Measurements from ENCODE around the gene CEP85L. TPM values are rescaled to one million over a fixed set of nuclear protein-coding genes. Genes with fewer than 3 reads are reported as not detected.

The CEP85L gene
- total RNA-seq (2014; rRNA removed; shearing (Covaris generic)) = 3.7 and 4.4 TPM in 2 replicates

- Histone ChIP-seq H3K4me3 (ENCODE audit: insufficient read depth, low read depth, low read length) (peak within 1 kb of the TSS; percentile 81), H3K36me3 (replicated peaks; ENCODE audit: control insufficient read depth, insufficient read depth, low read length) (no peaks in the 10 kb centered on the region), H3K27me3 (ENCODE audit: control insufficient read depth, insufficient read depth, low read length) (no peaks in the 10 kb centered on the region; the same call in 1 of the 2 replicates)
- DNase-seq = peak; percentile 95
These were observed at the start of gene CEP85L for GRCh38 chr6:118651282-118652050. CEP85L (minus strand) TSS chr6:118651591; CDS start chr6:118651269, 322 bp downstream.

- DNase-seq = no peak
- no peak overlapping the region for H3K4me3 ChIP-seq (ENCODE audit: insufficient read depth, low read depth, low read length)
- H3K36me3 ChIP-seq (replicated peaks; ENCODE audit: control insufficient read depth, insufficient read depth, low read length) = no peaks in the 10 kb centered on the region
- H3K27me3 ChIP-seq (ENCODE audit: control insufficient read depth, insufficient read depth, low read length) = no peaks in the 10 kb centered on the region
These were observed 49.1 kb upstream of the CEP85L start for GRCh38 chr6:118700531-118700930.

DNA sequence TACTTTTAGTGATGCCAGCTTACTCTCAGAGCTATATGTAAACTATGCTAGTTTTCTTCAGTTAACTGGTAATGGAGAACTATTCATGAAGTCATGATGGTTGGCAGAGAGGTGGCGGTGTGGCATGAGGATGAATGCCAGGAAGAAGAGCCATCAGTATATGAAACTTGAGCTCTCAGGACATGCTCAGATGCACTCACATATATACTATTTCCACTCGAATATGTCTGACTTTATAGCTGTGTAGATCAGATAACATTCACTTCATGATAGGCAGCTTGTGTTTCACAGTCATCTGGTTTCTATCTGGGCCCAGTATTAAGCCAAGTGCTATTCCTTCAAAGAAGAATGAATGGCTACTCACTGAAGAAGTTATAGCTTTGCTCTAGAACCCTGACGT is 46.2 kb upstream of the CEP85L start:
- H3K36me3 ChIP-seq (replicated peaks; ENCODE audit: control insufficient read depth, insufficient read depth, low read length) = no peaks in the 10 kb centered on the region
- no peak for DNase-seq
- no peaks in the 10 kb centered on the region for H3K27me3 ChIP-seq (ENCODE audit: control insufficient read depth, insufficient read depth, low read length)
- no peak overlapping the region for H3K4me3 ChIP-seq (ENCODE audit: insufficient read depth, low read depth, low read length)

DNA sequence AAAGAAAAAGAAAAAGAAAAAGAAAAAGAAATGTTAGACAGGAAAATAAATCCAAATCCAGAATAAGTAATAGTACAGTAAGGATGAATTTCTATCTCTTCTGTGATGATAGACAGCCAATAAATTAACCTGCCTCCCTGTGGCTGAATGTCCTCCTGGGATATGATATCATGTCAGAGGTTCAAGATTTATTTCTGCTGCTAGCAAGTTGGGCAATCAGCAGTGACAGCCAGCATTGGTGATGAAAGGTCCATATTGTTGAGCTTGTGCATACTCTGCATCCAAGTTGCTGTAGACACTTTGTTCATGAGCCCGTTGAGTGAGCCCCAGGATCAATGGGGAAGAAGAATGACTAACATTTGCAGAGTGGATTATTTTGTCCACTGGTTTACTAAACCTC is 44.9 kb upstream of the CEP85L start:
- H3K4me3 ChIP-seq (ENCODE audit: insufficient read depth, low read depth, low read length) = no peak overlapping the region
- DNase-seq = no peak
- no peaks in the 10 kb centered on the region for H3K36me3 ChIP-seq (replicated peaks; ENCODE audit: control insufficient read depth, insufficient read depth, low read length)
- no peaks in the 10 kb centered on the region for H3K27me3 ChIP-seq (ENCODE audit: control insufficient read depth, insufficient read depth, low read length)

DNA sequence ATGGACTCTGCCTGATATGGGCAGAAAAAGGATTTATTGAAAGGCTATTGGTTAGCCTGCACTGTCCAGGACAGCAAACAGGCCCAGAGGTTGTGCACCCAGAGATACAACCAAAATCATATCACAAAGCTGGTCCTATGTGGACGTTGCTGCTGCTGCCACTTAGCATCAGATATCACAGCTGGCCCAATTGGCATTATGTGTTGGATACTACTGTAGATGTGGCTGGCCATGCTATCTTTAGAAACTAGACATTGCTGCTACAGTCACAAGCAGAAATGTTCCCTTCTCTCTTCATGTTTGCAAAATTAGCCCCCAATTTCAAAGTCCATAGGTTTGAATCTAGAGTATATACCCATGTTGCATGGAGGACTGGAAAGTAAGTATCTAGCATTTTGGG is 42.2 kb upstream of the CEP85L start:
- no peak overlapping the region for H3K4me3 ChIP-seq (ENCODE audit: insufficient read depth, low read depth, low read length)
- no peaks in the 10 kb centered on the region for H3K27me3 ChIP-seq (ENCODE audit: control insufficient read depth, insufficient read depth, low read length)
- no peak for DNase-seq
- no peaks in the 10 kb centered on the region for H3K36me3 ChIP-seq (replicated peaks; ENCODE audit: control insufficient read depth, insufficient read depth, low read length)

DNA sequence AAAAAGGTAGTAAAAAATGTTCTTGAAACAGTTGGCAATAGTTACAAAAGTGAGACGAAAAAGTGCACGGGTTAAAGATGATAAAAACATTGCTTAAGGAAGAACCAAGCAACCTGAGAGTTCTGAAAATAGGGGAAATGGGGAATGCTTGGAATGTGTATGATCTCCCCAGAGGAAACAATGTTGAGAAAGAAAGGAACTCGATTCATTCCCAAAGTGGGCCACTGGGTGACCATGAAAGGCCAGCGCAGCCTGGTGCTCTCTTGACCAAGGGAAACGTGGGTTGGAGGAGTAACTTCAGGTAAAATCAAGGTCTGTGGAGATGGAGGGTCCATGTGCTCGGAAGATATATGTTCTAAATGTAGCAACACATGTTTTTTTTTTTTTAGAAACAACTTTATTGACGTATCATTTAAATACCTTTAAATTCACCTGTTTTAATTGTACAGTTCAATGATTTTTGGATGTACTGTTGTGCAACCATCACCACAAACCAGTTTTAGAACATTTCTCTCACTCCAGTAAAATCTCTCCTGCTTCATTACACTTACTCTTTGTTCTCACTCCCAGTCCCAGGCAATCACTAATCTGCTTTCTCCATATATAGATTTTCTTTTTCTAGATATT is 34.5 kb upstream of the CEP85L start:
- Histone ChIP-seq H3K27me3 (ENCODE audit: control insufficient read depth, insufficient read depth, low read length) (no peaks in the 10 kb centered on the region), H3K36me3 (replicated peaks; ENCODE audit: control insufficient read depth, insufficient read depth, low read length) (no peaks in the 10 kb centered on the region), H3K4me3 (ENCODE audit: insufficient read depth, low read depth, low read length) (no peak overlapping the region)
- peak; percentile 6 for DNase-seq

GRCh38 chr6:118683881-118684872 is 32.8 kb upstream of the CEP85L start:
- Histone ChIP-seq H3K4me3 (ENCODE audit: insufficient read depth, low read depth, low read length) (no peak overlapping the region), H3K27me3 (ENCODE audit: control insufficient read depth, insufficient read depth, low read length) (no peaks in the 10 kb centered on the region), H3K36me3 (replicated peaks; ENCODE audit: control insufficient read depth, insufficient read depth, low read length) (no peaks in the 10 kb centered on the region)
- no peak for DNase-seq

DNA sequence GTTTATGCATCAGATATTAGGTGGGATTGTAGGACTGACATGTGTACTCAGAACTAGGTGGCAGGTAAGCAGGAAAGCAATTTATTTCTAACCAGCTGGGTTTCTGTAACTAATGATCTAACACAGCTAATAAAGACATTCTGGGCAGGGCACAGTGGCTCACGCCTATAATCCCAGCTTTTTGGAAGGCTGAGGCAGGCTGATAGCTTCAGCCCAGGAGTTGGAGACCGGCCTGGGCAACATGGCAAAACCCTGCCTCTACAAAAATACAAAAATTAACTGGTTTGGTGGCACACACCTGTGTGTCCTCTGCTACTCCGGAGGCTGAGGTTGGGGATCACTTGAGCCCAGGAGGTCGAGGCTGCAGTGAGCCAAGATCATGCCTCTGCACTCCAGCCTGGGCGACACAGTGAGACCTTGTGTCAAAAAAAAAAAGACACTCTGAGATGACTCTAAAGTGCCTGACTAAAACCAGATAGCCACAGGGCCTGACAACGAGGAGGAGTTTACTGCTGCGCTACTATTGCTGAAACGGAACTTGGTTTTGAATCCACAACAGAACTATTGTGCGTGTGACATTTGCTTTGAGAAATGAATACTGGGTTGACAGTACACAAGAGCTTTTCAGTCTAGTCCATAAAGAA is 29.2 kb upstream of the CEP85L start:
- no peaks in the 10 kb centered on the region for H3K27me3 ChIP-seq (ENCODE audit: control insufficient read depth, insufficient read depth, low read length)
- H3K36me3 ChIP-seq (replicated peaks; ENCODE audit: control insufficient read depth, insufficient read depth, low read length) = no peaks in the 10 kb centered on the region
- DNase-seq = no peak
- H3K4me3 ChIP-seq (ENCODE audit: insufficient read depth, low read depth, low read length) = no peak overlapping the region

DNA sequence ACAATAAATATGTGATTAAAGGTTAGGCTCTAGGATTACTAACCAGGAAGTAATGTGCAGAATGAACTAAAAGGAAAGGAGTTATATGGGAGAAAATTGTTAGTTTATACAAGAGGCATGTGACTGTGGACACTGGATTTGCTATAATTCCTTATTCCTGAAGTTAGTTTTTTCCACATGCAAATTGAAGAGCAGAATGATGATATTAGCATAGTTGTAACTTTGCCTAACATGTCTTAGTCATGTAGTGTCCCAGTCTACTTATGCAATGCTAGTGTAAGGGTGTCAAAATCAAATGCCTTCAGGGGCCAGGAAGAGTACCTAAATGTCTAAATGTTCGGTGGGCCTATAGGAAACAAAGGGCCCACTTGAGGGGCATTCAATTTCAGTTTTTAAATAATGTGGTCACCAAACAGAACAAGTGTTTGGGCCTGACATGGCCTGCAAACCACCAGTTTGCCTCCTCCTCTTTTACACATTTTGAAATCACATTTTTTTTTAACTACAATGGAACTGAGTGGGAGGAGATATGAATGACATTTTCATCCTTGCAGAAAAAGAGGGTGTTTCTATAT is 28.0 kb upstream of the CEP85L start:
- no peak for DNase-seq
- no peak overlapping the region for H3K4me3 ChIP-seq (ENCODE audit: insufficient read depth, low read depth, low read length)
- H3K36me3 ChIP-seq (replicated peaks; ENCODE audit: control insufficient read depth, insufficient read depth, low read length) = no peaks in the 10 kb centered on the region
- H3K27me3 ChIP-seq (ENCODE audit: control insufficient read depth, insufficient read depth, low read length) = no peaks in the 10 kb centered on the region

GRCh38 chr6:118678866-118679265 is 27.5 kb upstream of the CEP85L start:
- DNase-seq = no peak
- no peaks in the 10 kb centered on the region for H3K27me3 ChIP-seq (ENCODE audit: control insufficient read depth, insufficient read depth, low read length)
- no peaks in the 10 kb centered on the region for H3K36me3 ChIP-seq (replicated peaks; ENCODE audit: control insufficient read depth, insufficient read depth, low read length)
- H3K4me3 ChIP-seq (ENCODE audit: insufficient read depth, low read depth, low read length) = no peak overlapping the region

DNA sequence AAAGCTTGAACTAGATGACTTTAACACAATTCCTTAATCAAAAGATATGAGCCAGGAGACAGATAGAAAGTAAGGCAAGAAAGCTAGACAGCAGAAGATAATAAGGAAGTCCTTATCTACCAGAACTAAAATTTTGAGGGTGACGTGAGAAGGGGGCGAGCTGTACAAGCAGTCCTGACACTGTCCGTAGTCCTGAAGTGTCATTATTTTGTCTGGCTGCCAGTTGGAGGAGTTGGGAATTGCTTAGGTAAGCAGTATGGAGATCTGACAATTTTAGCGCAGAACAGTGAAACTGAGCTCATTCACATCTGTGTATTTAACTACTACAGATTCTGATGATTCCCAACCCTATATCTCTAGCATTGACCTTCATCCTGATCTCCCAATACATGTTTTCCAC is 25.8 kb upstream of the CEP85L start:
- DNase-seq = no peak
- Histone ChIP-seq H3K27me3 (ENCODE audit: control insufficient read depth, insufficient read depth, low read length) (no peaks in the 10 kb centered on the region), H3K4me3 (ENCODE audit: insufficient read depth, low read depth, low read length) (no peak overlapping the region), H3K36me3 (replicated peaks; ENCODE audit: control insufficient read depth, insufficient read depth, low read length) (no peaks in the 10 kb centered on the region)

DNA sequence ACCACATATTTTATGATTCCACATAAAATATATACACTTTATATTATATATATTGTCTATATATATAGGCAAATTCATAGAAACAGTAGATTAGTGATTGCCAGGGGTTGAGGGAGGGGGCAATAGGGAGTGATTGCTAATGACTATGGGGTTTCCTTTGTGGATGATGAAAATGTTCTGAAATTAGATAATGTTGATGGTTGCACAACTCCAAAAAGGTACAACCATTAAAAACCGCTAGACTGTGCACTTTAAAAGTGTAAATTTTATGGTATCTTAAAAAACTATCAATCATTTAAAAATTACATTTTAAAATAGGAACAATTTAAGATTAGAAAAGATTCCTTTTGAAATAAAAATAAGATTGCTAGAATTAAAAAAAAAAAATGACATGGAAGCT is 23.8 kb upstream of the CEP85L start:
- no peak overlapping the region for H3K4me3 ChIP-seq (ENCODE audit: insufficient read depth, low read depth, low read length)
- no peak for DNase-seq
- H3K36me3 ChIP-seq (replicated peaks; ENCODE audit: control insufficient read depth, insufficient read depth, low read length) = no peaks in the 10 kb centered on the region
- no peaks in the 10 kb centered on the region for H3K27me3 ChIP-seq (ENCODE audit: control insufficient read depth, insufficient read depth, low read length)

GRCh38 chr6:118674772-118675171 is 23.4 kb upstream of the CEP85L start:
- no peaks in the 10 kb centered on the region for H3K27me3 ChIP-seq (ENCODE audit: control insufficient read depth, insufficient read depth, low read length)
- H3K36me3 ChIP-seq (replicated peaks; ENCODE audit: control insufficient read depth, insufficient read depth, low read length) = no peaks in the 10 kb centered on the region
- H3K4me3 ChIP-seq (ENCODE audit: insufficient read depth, low read depth, low read length) = no peak overlapping the region
- no peak for DNase-seq

DNA sequence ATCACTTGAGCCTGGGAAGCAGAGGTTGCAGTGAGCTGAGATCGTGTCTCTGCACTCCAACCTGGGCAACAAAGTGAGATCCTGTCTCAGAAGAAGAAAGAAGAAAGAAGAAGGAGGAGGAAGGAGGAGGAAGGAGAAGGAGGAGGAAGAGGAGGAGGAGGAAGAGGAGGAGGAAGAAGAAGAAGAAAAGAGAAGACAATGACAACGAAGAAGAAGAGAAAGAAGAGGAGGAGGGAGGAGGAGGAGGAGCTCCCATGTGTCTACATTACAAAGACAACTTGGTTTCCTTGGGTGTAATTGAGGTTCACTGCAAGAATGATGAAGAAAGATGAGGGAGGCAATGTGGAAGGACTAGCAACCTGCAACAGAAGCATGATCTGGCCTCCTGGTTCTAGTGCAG is 21.3 kb upstream of the CEP85L start:
- Histone ChIP-seq H3K4me3 (ENCODE audit: insufficient read depth, low read depth, low read length) (no peak overlapping the region), H3K27me3 (ENCODE audit: control insufficient read depth, insufficient read depth, low read length) (no peaks in the 10 kb centered on the region), H3K36me3 (replicated peaks; ENCODE audit: control insufficient read depth, insufficient read depth, low read length) (no peaks in the 10 kb centered on the region)
- no peak for DNase-seq
